HEK293T (cell line): ENCODE data around the gene RNF8.

Source experiments
- CTCF ChIA-PET: fragments of 350-600 bp; formaldehyde crosslinking; extraction: SDS; loops from one replicate; lab custom pipeline; 2021; ENCODE audit warnings: antibody characterized with exemption, inconsistent platforms; lab: Yijun Ruan, JAX
- POLR2A ChIA-PET: fragments of 350-600 bp; formaldehyde crosslinking; extraction: SDS; loops from one replicate; lab custom pipeline; 2020; ENCODE audit warnings: antibody characterized with exemption, inconsistent platforms; lab: Yijun Ruan, JAX
- DNase-seq: peaks from one replicate; pipeline ENCODE4 v3.0.0; 2012; ENCODE audit warnings: mixed read lengths; ENCODE audit errors: extremely low spot score
- ARNT ChIP-seq: fragments of 450-650 bp; IDR thresholded peaks from 2 replicates; pipeline ENCODE4 v1.6.1; 2017; ENCODE audit warnings: mild to moderate bottlenecking
- BHLHE40 ChIP-seq: fragments of 450-650 bp; IDR thresholded peaks from 2 replicates; pipeline ENCODE4 v1.6.1; 2016; ENCODE audit warnings: mild to moderate bottlenecking, moderate library complexity, borderline replicate concordance
- CTBP1 ChIP-seq: fragments of 450-650 bp; IDR thresholded peaks from 2 replicates; pipeline ENCODE4 v1.6.1; 2016; ENCODE audit warnings: borderline replicate concordance
- ELF4 ChIP-seq: fragments of 450-650 bp; IDR thresholded peaks from 2 replicates; pipeline ENCODE4 v1.6.1; 2017; ENCODE audit warnings: antibody characterized with exemption
- FOXA1 ChIP-seq: fragments of 450-650 bp; IDR thresholded peaks from 2 replicates; pipeline ENCODE4 v1.6.1; 2016; ENCODE audit warnings: mild to moderate bottlenecking
- FOXK2 ChIP-seq: fragments of 450-650 bp; IDR thresholded peaks from 2 replicates; pipeline ENCODE4 v1.6.1; 2016; ENCODE audit warnings: mild to moderate bottlenecking
- FOXM1 ChIP-seq: fragments of 450-650 bp; IDR thresholded peaks from 2 replicates; pipeline ENCODE4 v1.6.1; 2017; ENCODE audit warnings: mild to moderate bottlenecking, borderline replicate concordance
- HDGF ChIP-seq: fragments of 450-650 bp; IDR thresholded peaks from 2 replicates; pipeline ENCODE4 v1.6.1; 2017; ENCODE audit warnings: antibody characterized with exemption, borderline replicate concordance
- L3MBTL2 ChIP-seq: fragments of 450-650 bp; conservative IDR thresholded peaks from 2 replicates; pipeline ENCODE4 v1.6.1; 2016; ENCODE audit warnings: mild to moderate bottlenecking
- LEF1 ChIP-seq: fragments of 450-650 bp; IDR thresholded peaks from 2 replicates; pipeline ENCODE4 v1.6.1; 2017; ENCODE audit warnings: mild to moderate bottlenecking, borderline replicate concordance
- NFRKB ChIP-seq: fragments of 450-650 bp; IDR thresholded peaks from 2 replicates; pipeline ENCODE4 v1.6.1; 2016; ENCODE audit warnings: mild to moderate bottlenecking, moderate library complexity
- PKNOX1 ChIP-seq: fragments of 450-650 bp; IDR thresholded peaks from 2 replicates; pipeline ENCODE4 v1.6.1; 2016
- SP1 ChIP-seq: fragments of 450-650 bp; IDR thresholded peaks from 2 replicates; pipeline ENCODE4 v1.6.1; 2017
- SUZ12 ChIP-seq: fragments of 450-650 bp; IDR thresholded peaks from 2 replicates; pipeline ENCODE4 v1.6.1; 2016; ENCODE audit warnings: mild to moderate bottlenecking
- TARDBP ChIP-seq: fragments of 450-650 bp; IDR thresholded peaks from 2 replicates; pipeline ENCODE4 v1.6.1; 2016
- ZNF384 ChIP-seq: fragments of 450-650 bp; IDR thresholded peaks from 2 replicates; pipeline ENCODE4 v1.6.1; 2016

Gene RNF8

GRCh38 chr6:37357288-37357687 lies 3.5 kb downstream of the RNF8 start:
- TF ChIP-seq FOXM1 (no peak), PKNOX1 (no peak), FOXK2 (no peak), L3MBTL2 (no peak), NFRKB (no peak), BHLHE40 (no peak)
- CTCF ChIA-PET = no interaction called here
- POLR2A ChIA-PET = no interaction called here
- no peak for DNase-seq

GRCh38 chr6:37357860-37358259 lies 4.1 kb downstream of the RNF8 start:
- POLR2A ChIA-PET = no interaction called here

GRCh38 chr6:37359039-37359438 lies 5.3 kb downstream of the RNF8 start:
- POLR2A ChIA-PET = no interaction called here
- TF ChIP-seq CTBP1 (no peak), L3MBTL2 (no peak), HDGF (no peak), LEF1 (no peak)
- DNase-seq = no peak
- CTCF ChIA-PET = no interaction called here

More at GRCh38 chr6:37357860-37358259, 4.1 kb downstream of the RNF8 start:
- CTCF ChIA-PET = no interaction called here
- no peak for TF ChIP-seq HDGF
- no peak for TF ChIP-seq FOXK2
- no peak for TF ChIP-seq FOXA1
- no peak for TF ChIP-seq L3MBTL2
- no peak for TF ChIP-seq TARDBP
- no peak for TF ChIP-seq SUZ12
- no peak for TF ChIP-seq NFRKB
- no peak for TF ChIP-seq PKNOX1
- no peak for TF ChIP-seq LEF1
- no peak for TF ChIP-seq ARNT
- no peak for TF ChIP-seq CTBP1
- TF ChIP-seq SP1 = no peak
- DNase-seq = no peak

- DNase-seq = no peak
- ChIA-PET POLR2A (no interaction called here), CTCF (no interaction called here)
- TF ChIP-seq PKNOX1 (no peak), NFRKB (no peak), CTBP1 (no peak), ZNF384 (no peak), SUZ12 (no peak), FOXK2 (no peak), LEF1 (no peak), ELF4 (no peak), FOXM1 (no peak), BHLHE40 (no peak), L3MBTL2 (no peak), TARDBP (no peak), SP1 (no peak)
Measured at GRCh38 chr6:37362101-37362828, 8.5 kb downstream of the RNF8 start.

GRCh38 chr6:37365791-37366190 lies 12.0 kb downstream of the RNF8 start:
- ChIA-PET POLR2A (no interaction called here), CTCF (no interaction called here)
- TF ChIP-seq ARNT = no peak
- TF ChIP-seq NFRKB = no peak
- TF ChIP-seq FOXM1 = no peak
- no peak for TF ChIP-seq ZNF384
- no peak for TF ChIP-seq HDGF
- no peak for TF ChIP-seq PKNOX1
- no peak for TF ChIP-seq SUZ12
- TF ChIP-seq ELF4 = no peak
- TF ChIP-seq BHLHE40 = no peak
- no peak for TF ChIP-seq L3MBTL2
- TF ChIP-seq LEF1 = no peak
- no peak for TF ChIP-seq CTBP1
- TF ChIP-seq FOXA1 = no peak
- TF ChIP-seq FOXK2 = no peak
- no peak for TF ChIP-seq SP1
- TF ChIP-seq TARDBP = no peak
- no peak for DNase-seq

- TF ChIP-seq ARNT = no peak
- TF ChIP-seq FOXM1 = no peak
- TF ChIP-seq FOXK2 = no peak
- TF ChIP-seq HDGF = no peak
- no peak for TF ChIP-seq SUZ12
- no peak for TF ChIP-seq BHLHE40
- no peak for TF ChIP-seq NFRKB
- no peak for TF ChIP-seq L3MBTL2
- TF ChIP-seq TARDBP = no peak
Measured at GRCh38 chr6:37366910-37367309, 13.1 kb downstream of the RNF8 start.

More at GRCh38 chr6:37366910-37367309, 13.1 kb downstream of the RNF8 start:
- CTCF ChIA-PET = no interaction called here
- POLR2A ChIA-PET = no interaction called here
- DNase-seq = no peak
